GM19099 (cell line): ENCODE data around the gene PAQR5.

ENCODE experiments used
- POLR2A ChIP-seq: IDR thresholded peaks from 3 replicates; pipeline ENCODE4 v1.6.1; 2011; ENCODE audit warnings: low read depth; ENCODE audit not compliant: insufficient read length; ENCODE audit errors: extremely low read depth

PAQR5 gene

DNA sequence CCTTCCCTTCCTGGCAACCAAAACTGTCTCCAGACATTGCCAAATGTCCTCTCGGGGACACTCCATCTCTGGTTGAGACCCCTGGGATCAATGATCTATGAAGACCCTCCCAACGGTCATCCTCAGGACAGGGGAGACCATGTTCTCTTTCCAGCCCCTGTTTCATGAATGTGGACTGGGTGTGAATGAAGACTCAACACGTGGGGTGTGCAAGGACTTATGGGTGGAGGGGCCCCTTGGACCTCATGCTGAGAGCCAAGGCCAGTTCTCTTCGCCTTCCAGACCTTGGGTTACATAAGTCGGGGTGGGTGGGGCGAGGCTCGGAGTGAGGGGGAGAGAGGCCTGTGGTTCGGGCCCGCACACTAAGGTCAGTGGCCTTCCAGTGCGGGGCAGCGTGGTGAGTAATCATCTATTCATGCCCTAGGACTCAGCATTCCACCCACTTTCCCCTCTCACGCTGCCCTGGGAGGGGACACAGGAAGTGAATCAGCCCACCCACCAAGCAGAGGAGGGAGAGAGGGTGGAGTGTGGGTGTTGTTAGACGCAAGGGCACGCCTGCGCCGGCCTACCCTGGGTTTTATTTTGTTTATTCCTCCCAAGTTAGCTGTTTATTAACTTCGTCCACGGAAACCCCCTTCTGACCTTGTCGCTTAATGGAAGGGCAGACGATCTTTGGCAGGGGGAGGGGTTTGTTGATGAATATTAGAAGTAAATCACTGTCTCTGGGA lies 6.7 kb downstream of the PAQR5 start:
- no peak for TF ChIP-seq POLR2A

DNA sequence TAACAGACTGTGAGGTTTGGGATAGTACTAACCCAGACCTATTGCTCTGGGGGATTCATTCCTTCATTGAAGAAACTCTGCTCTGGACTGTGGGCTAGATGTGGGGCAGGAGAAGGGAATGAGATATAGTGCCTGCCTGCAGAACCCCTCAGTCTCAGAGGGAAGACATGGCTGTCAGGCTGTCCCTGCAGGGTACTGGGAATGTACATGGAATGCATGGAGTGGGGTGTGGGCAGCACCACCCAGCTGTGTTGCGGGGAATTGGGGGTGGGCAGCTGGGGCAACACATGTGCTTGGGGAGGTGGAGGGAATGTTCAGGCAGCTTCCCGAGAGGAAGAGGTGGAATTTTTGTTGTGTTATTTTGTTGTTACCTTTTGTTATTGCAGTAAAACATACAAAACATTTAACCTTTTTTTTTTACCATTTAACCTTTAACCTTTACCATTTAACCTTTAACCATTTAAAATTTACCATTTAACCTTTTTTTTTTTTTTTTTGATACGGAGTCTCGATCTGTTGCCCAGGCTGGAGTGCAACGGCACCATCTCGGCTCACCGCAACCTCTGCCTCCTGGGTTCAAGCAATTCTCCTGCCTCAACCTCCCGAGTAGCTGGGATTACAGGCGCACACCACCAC lies 7.3 kb downstream of the PAQR5 start:
- no peak for TF ChIP-seq POLR2A

GRCh38 chr15:69307939-69308338 lies 9.2 kb downstream of the PAQR5 start:
- TF ChIP-seq POLR2A = no peak

DNA sequence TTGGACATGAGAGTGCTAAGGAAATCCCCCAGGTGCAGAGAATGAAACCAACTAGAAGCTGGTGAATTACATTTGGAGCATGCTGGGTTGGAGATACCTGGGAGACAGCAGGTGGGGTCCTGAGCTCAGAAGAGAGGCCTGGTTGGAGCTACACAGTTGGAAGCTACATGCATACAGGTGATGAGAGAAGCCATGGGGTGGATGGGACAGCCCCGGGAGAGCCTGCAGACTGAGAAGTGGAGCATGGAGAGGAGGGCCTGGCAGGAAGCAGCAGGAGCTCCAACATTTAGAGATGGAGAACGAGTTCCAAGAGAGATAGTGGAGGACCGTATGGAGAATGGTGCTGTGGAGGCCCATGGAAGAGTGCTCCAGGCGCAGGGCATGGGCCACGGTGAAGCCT lies 10.2 kb downstream of the PAQR5 start:
- no peak for TF ChIP-seq POLR2A

- no peak for TF ChIP-seq POLR2A
These were observed 12.6 kb downstream of the PAQR5 start for GRCh38 chr15:69311319-69311721.

DNA sequence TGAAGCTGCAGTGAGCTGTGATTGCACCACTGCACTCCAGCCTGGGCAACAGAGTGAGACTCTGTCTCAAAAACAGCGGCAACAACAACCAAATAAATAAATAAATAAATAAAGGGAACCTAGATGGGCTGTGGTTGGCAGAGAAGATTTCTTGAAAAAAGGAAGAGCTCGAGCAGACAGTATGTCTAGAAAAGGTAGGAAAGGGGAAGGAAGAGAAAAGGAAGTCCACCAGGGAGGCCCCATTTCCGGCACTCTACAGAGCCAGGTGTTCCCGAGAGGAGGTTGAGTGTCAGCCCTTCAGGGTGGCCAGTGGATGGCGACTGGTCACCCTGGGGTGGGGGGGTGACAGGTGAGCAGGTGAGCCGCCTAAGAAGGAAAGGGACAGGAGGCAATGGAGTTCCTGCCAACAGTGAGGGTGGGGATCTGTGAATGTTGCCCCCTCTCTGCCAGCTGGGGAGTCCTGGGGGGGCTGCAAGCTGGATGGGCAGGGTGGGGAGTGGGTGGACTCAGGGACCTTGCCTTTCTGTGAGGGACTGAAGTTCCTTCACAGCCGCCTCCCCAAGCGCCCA lies 14.8 kb downstream of the PAQR5 start:
- TF ChIP-seq POLR2A = no peak

DNA sequence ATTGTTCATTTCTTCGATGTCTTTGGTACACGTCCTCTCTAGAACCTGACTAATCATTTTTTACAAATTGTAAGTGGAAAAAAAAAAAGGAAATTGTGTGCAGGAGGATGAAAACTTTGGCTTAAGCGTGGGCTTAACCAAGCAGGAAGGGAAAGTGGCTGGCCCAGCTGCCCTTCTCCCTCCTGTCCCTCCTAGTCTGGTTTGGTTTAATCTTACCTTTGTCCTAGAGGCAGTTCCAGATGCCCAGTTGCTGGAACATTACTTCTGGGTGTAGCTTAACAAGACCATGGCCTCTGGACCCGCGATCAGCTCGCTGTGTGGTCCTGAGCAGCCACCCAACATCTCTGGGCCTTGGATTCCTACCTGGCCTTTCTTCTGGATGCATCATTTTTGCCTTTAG lies 15.4 kb downstream of the PAQR5 start:
- no peak for TF ChIP-seq POLR2A

GRCh38 chr15:69314736-69315135 lies 16.0 kb downstream of the PAQR5 start:
- TF ChIP-seq POLR2A = no peak

GRCh38 chr15:69315402-69316110 lies 16.8 kb downstream of the PAQR5 start:
- no peak for TF ChIP-seq POLR2A

DNA sequence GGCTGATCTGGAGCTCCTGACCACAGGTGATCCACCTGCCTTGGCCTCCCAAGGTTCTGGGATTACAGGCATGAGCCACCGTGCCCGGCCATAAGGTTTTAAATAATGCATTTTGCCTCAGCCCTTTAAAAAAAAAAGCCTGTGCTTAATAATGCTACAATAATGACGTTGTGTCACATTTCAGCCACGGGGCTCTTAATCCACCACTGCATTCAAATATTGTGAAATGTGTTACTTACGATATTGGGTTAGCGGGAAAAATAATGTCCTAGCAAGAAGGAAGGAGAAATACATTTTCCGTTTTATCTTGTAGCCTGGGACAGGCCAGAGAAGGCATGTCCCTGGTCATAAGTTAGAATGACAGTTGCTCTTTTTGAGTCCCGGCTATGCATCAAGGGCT lies 17.6 kb downstream of the PAQR5 start:
- no peak for TF ChIP-seq POLR2A

DNA sequence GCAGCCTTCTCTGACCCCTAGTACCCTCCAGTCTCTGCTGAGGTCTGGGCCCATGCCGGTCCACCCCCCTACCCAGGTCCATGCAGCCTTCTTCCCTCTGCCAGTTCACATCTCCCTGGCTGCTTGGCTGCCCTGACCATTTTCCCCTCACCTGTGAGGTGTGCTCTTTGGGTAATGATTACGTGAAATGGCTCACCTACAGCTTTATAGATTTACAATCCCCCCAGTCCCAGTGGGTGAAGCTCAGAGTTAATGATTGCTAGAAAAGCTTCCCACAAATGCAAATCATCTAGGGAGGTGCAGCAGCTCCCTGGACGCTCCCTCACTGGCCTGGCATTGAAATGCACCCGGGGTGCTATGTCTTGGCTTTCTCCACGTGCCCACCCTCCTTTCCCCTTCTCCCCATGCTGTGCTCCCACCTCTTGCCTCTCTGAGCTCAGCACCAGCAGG lies 18.7 kb downstream of the PAQR5 start:
- no peak for TF ChIP-seq POLR2A

GRCh38 chr15:69318033-69318432 lies 19.3 kb downstream of the PAQR5 start:
- TF ChIP-seq POLR2A = no peak

DNA sequence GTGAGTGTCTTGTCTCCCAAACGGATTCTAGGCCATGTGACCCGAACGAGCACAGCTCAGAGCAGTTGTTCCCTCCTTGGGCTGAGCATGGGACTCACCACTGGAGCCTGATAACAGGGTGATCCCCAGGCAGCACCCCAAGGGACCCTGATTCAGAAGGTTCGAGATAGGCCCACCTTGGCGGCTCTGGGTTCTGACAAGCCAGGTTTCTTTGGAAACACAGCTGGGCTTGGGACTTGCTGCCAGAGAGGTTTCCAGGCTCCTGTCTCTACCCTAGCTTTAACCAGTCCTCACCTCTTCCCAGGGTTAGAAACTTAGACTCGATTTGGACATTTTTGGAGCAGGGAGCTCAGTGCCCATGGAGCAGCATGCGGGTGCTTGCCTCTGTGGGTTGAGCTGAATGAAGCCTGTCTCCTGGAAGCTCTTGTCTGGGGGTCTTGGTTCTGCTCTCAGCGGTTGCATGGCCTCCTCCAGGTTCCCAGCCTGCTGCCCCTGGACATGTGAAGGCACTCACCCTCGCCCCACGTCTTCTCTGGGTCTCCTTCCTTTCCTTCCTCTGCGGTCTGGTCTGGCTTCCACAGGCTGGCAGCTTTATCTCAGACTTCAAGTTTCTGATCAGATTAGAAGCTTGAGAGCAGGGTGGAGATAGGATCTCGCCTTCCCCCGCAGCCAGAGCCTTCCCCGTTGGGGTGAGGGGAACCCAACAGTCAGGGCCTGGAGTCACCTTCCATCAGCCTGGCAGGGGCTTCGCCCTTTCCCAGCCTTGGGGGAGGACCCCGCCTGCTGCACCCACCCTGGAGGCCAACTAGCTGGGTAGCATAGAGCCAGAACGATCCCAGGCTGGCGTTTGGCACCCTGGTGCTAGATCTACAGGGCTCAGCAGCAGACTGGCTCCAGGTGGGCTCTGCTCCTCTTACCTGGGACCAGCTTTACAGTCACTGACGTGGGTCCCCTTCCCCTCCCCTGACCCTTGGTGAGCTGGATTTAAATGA lies 21.0 kb downstream of the PAQR5 start:
- TF ChIP-seq POLR2A = no peak

GRCh38 chr15:69320977-69321554 lies 22.4 kb downstream of the PAQR5 start:
- TF ChIP-seq POLR2A = no peak
